HEK293T (cell line): ENCODE measurements around the gene CCN5.
A peak's percentile ranks its signal among the peaks of the same experiment; 100 is the strongest.

ENCODE experiments used
- CTCF ChIA-PET: fragments of 350-600 bp; formaldehyde crosslinking; extraction: SDS; loops from one replicate; lab custom pipeline; 2021; ENCODE audit warnings: antibody characterized with exemption, inconsistent platforms; lab: Yijun Ruan, JAX
- POLR2A ChIA-PET: fragments of 350-600 bp; formaldehyde crosslinking; extraction: SDS; loops from one replicate; lab custom pipeline; 2020; ENCODE audit warnings: antibody characterized with exemption, inconsistent platforms; lab: Yijun Ruan, JAX
- DNase-seq: peaks from one replicate; pipeline ENCODE4 v3.0.0; 2012; ENCODE audit warnings: mixed read lengths; ENCODE audit errors: extremely low spot score
- ARNT ChIP-seq: fragments of 450-650 bp; IDR thresholded peaks from 2 replicates; pipeline ENCODE4 v1.6.1; 2017; ENCODE audit warnings: mild to moderate bottlenecking
- BHLHE40 ChIP-seq: fragments of 450-650 bp; IDR thresholded peaks from 2 replicates; pipeline ENCODE4 v1.6.1; 2016; ENCODE audit warnings: mild to moderate bottlenecking, moderate library complexity, borderline replicate concordance
- CTBP1 ChIP-seq: fragments of 450-650 bp; IDR thresholded peaks from 2 replicates; pipeline ENCODE4 v1.6.1; 2016; ENCODE audit warnings: borderline replicate concordance
- ELF4 ChIP-seq: fragments of 450-650 bp; IDR thresholded peaks from 2 replicates; pipeline ENCODE4 v1.6.1; 2017; ENCODE audit warnings: antibody characterized with exemption
- FOXA1 ChIP-seq: fragments of 450-650 bp; IDR thresholded peaks from 2 replicates; pipeline ENCODE4 v1.6.1; 2016; ENCODE audit warnings: mild to moderate bottlenecking
- FOXK2 ChIP-seq: fragments of 450-650 bp; IDR thresholded peaks from 2 replicates; pipeline ENCODE4 v1.6.1; 2016; ENCODE audit warnings: mild to moderate bottlenecking
- FOXM1 ChIP-seq: fragments of 450-650 bp; IDR thresholded peaks from 2 replicates; pipeline ENCODE4 v1.6.1; 2017; ENCODE audit warnings: mild to moderate bottlenecking, borderline replicate concordance
- HDGF ChIP-seq: fragments of 450-650 bp; IDR thresholded peaks from 2 replicates; pipeline ENCODE4 v1.6.1; 2017; ENCODE audit warnings: antibody characterized with exemption, borderline replicate concordance
- L3MBTL2 ChIP-seq: fragments of 450-650 bp; conservative IDR thresholded peaks from 2 replicates; pipeline ENCODE4 v1.6.1; 2016; ENCODE audit warnings: mild to moderate bottlenecking
- LEF1 ChIP-seq: fragments of 450-650 bp; IDR thresholded peaks from 2 replicates; pipeline ENCODE4 v1.6.1; 2017; ENCODE audit warnings: mild to moderate bottlenecking, borderline replicate concordance
- NFRKB ChIP-seq: fragments of 450-650 bp; IDR thresholded peaks from 2 replicates; pipeline ENCODE4 v1.6.1; 2016; ENCODE audit warnings: mild to moderate bottlenecking, moderate library complexity
- PKNOX1 ChIP-seq: fragments of 450-650 bp; IDR thresholded peaks from 2 replicates; pipeline ENCODE4 v1.6.1; 2016
- SP1 ChIP-seq: fragments of 450-650 bp; IDR thresholded peaks from 2 replicates; pipeline ENCODE4 v1.6.1; 2017
- SUZ12 ChIP-seq: fragments of 450-650 bp; IDR thresholded peaks from 2 replicates; pipeline ENCODE4 v1.6.1; 2016; ENCODE audit warnings: mild to moderate bottlenecking
- TARDBP ChIP-seq: fragments of 450-650 bp; IDR thresholded peaks from 2 replicates; pipeline ENCODE4 v1.6.1; 2016
- ZNF384 ChIP-seq: fragments of 450-650 bp; IDR thresholded peaks from 2 replicates; pipeline ENCODE4 v1.6.1; 2016

The CCN5 gene

DNA sequence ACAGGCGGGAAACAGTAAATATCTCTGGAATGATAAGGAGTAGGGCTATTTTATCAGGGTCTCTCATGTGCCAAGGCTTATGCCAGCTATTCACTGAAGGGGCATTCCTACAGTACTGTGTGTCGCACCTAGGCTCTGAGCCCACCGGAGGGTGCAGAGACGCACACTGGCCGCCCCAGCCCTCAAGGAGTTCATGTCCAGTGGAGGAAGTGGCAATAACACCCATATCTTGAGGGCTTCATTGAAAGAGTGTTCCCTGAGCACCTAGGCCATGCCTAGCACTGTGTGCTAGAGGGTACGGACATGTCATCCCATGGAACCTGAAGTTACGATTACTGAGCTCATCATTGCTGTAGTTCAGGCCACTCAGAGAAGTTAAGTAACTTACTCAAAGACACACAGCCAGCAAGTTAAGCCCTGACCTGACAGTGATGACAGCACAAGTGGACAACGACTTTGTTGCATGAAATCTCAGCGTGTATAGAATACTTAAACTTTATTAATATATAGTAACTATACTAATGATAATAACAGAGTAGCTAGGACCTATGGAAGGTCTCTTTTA, 8.7 kb downstream of the CCN5 start:
- POLR2A ChIA-PET, result no interaction called here
- TF ChIP-seq FOXA1 (no peak), ZNF384 (no peak), SP1 (no peak), ELF4 (no peak), HDGF (no peak), FOXK2 (no peak), BHLHE40 (no peak), NFRKB (no peak), CTBP1 (no peak), ARNT (no peak), SUZ12 (no peak), L3MBTL2 (no peak), PKNOX1 (no peak), FOXM1 (no peak), TARDBP (no peak), LEF1 (no peak)
- DNase-seq, result no peak
- CTCF ChIA-PET, result interaction anchor here (1.2 kb wide), 1 partner anchor 10 kb away, joined by 3 read pairs; no protein-coding TSS in a partner anchor

DNA sequence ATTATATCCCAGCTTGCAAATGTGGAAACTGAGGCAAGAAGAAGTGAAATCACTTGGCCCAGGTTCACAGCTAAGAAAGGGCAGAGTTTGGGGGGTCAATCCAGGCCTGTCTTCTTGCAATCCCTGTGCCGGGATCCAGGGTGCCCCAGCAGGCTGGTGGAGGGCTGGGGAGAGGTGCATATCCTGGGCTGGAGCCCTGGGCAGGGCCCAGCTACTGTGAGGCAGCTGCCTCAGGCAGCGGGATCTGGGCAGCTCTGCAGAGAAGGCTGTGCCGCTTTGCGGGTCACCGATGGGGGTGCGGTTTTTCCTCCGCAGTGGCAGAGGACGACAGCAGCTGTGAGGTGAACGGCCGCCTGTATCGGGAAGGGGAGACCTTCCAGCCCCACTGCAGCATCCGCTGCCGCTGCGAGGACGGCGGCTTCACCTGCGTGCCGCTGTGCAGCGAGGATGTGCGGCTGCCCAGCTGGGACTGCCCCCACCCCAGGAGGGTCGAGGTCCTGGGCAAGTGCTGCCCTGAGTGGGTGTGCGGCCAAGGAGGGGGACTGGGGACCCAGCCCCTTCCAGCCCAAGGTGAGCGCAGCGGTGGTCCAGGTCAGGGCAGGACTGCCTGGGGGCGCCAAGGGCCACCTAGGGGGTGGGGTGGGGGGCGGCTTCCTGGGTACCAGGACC, 9.4 kb downstream of the CCN5 start:
- ChIA-PET POLR2A (no interaction called here), CTCF (no interaction called here)
- no peak for TF ChIP-seq FOXA1
- no peak for TF ChIP-seq PKNOX1
- TF ChIP-seq SP1, result no peak
- no peak for TF ChIP-seq ELF4
- TF ChIP-seq FOXM1, result no peak
- TF ChIP-seq ARNT, result no peak
- no peak for TF ChIP-seq BHLHE40
- no peak for TF ChIP-seq LEF1
- TF ChIP-seq L3MBTL2, result no peak
- no peak for TF ChIP-seq TARDBP
- DNase-seq, result no peak

DNA sequence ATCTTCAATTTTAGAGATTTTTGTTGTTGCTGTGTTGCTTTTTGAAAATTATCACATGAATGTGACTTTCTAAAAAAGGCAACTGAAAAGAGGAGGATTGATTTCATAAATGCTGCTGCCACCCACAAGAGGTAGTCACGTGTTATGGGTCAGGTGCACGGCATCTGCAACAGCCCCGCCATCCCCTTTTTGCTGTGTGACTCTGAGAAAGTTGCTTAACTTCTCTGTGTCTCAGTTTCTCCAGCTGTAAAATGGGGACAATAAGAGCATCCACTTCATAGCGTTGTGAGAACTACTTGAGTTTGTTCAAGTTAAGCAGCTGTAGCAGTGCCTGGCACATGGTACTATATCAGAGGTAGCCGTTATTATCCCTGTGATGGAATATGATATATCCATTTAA, 10.7 kb downstream of the CCN5 start:
- ChIA-PET POLR2A (no interaction called here), CTCF (no interaction called here)
- no peak for TF ChIP-seq LEF1

GRCh38 chr20:44727039-44727438, 11.9 kb downstream of the CCN5 start:
- POLR2A ChIA-PET, result no interaction called here
- no peak for DNase-seq
- no peak for TF ChIP-seq SUZ12
- TF ChIP-seq FOXM1, result no peak
- CTCF ChIA-PET, result no interaction called here

More for the DNA sequence above, 10.7 kb downstream of the CCN5 start:
- DNase-seq, result no peak

DNA sequence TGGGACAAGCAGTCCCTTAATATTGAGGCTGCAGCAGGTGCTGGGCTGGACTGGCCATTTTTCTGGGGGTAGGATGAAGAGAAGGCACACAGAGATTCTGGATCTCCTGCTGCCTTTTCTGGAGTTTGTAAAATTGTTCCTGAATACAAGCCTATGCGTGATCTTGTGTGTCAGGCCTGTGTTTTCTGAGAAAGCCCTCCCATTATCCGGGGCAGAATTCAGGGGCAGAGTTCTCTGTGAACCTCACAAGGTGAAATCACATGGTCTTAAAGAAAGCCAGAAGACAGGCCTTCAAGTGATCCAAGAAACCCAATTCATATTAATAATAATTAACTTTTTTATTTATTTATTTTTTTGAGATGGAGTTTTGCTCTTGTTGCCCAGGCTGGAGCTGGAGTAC, 12.5 kb downstream of the CCN5 start:
- TF ChIP-seq FOXM1 (no peak), TARDBP (no peak), LEF1 (no peak), HDGF (no peak), NFRKB (no peak), FOXA1 (no peak), SUZ12 (no peak), L3MBTL2 (no peak), BHLHE40 (no peak), PKNOX1 (no peak), CTBP1 (no peak), FOXK2 (no peak)
- DNase-seq, result no peak
- CTCF ChIA-PET, result no interaction called here
- POLR2A ChIA-PET, result no interaction called here

GRCh38 chr20:44728801-44729443, 13.8 kb downstream of the CCN5 start:
- TF ChIP-seq TARDBP (no peak), PKNOX1 (peak; percentile 58; the same call in 1 of the 2 replicates)
- ChIA-PET CTCF (interaction anchor here (1.2 kb wide), 2 partner anchors 11 to 45 kb away, joined by 3 to 4 read pairs; no protein-coding TSS in a partner anchor), POLR2A (no interaction called here)
- peak; percentile 53 for DNase-seq
